NCI-H510A (cell line): Measurements from ENCODE around the gene PCDHGA8.
"Not testable (repeated sequence)": the region's sequence is repeated elsewhere in the genome, so short reads cannot be mapped to it uniquely, and the experiment has no call there.

Experiments
- DNase-seq: peaks from one replicate; lab custom pipeline; 2025; lab: John Stamatoyannopoulos, UW

The PCDHGA8 gene

GRCh38 chr5:141371572-141372475, 20.6 kb upstream of the PCDHGA8 start:
- DNase-seq: no peak

DNA sequence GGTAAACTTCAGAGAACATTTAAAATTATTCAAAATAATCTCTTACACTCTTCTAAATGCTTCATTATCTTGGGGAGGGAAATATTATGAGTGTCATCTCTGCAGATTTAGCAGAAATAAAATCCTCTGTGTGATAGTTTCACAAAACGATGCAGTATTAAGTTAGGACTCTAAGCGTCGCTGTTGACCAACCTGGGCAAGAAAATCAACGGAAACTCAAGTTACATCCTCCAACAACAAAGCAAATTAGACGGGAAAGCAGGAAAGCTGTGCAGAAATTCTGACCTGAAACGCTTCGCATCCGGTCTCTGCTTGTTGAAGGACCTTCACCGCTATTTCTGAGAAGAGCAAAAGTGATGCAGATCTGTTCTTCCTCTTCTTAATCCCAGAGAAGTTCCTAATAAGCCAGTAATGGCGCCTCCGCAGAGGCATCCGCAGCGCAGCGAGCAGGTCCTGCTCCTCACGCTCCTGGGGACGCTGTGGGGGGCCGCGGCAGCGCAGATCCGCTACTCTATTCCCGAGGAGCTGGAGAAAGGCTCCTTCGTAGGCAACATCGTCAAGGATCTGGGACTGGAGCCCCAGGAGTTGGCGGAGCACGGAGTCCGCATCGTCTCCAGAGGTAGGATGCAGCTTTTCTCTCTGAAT, 18.6 kb upstream of the PCDHGA8 start, which contains the start of gene PCDHGA6:
Gene PCDHGA6, plus strand, starts transcription at position 219 of the 645 bp plus-strand sequence. Its CDS starts 193 bp downstream, at position 412.
- no peak for DNase-seq

- DNase-seq: no peak
Observed at GRCh38 chr5:141374627-141375026, 17.8 kb upstream of the PCDHGA8 start.

GRCh38 chr5:141375444-141376155, 16.8 kb upstream of the PCDHGA8 start:
- DNase-seq: not testable (repeated sequence)

DNA sequence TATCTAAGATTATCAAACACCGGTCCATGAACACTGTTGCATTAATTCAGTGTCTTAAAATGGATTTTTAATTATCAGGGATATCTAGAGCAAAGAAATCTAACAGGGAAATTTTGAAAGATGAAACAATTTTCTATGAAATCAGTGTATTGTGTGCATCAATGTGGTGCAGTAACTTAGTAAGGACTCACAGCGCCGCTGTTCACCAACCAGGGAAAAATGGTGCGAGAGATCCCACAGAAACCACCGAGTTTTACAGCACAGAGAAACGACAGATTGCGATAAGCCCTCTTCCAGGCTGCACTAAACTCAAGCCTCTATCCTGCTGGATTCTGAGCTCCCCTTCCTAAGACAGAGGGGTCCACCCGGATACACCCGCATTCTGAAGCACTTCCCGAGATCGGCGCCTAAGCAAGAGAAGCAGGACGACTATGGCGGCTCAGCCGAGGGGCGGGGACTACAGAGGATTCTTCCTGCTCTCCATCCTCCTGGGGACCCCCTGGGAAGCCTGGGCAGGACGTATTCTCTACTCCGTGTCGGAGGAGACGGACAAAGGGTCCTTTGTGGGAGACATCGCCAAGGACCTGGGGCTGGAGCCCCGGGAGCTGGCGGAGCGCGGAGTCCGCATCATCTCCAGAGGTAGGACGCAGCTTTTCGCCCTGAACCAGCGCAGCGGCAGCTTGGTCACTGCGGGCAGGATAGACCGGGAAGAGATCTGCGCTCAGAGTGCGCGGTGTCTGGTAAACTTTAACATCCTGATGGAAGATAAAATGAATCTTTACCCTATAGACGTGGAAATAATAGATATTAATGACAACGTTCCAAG, 9.8 kb upstream of the PCDHGA8 start, which contains the start of gene PCDHGA7:
Gene PCDHGA7, plus strand, starts transcription at position 274 of the 826 bp plus-strand sequence. Its CDS starts 158 bp downstream, at position 432.
- no peak for DNase-seq

- no peak for DNase-seq
Observed at GRCh38 chr5:141383345-141383744, 9.1 kb upstream of the PCDHGA8 start.

GRCh38 chr5:141384471-141385267, 7.8 kb upstream of the PCDHGA8 start:
- no peak for DNase-seq

DNA sequence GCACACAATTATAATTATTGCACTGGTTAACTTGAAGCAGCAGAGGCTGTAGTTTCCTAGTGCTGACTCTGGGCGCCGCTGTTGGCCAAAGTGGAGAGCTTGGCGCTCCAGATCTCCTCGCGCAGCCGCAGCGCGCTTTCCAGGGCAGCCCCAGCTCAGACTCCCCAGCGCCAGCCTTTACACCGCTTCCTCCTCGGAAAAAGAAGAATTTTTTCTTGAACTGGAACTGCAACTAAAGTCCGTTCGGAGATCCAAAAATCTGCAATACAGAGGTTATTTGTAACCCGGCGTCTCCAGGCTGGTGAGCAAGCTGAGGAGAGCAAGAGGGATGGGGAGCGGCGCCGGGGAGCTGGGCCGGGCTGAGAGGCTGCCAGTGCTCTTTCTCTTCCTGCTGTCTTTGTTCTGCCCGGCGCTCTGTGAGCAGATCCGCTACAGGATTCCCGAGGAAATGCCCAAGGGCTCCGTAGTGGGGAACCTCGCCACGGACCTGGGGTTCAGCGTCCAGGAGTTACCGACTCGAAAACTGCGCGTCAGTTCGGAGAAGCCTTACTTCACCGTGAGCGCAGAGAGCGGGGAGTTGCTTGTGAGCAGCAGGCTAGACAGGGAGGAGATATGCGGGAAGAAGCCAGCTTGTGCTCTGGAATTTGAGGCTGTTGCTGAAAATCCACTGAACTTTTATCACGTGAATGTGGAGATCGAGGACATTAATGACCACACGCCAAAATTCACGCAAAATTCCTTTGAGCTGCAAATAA, 4.7 kb upstream of the PCDHGA8 start, which contains the start of gene PCDHGB4:
Gene PCDHGB4, plus strand, starts transcription at position 142 of the 755 bp plus-strand sequence. Its CDS starts 187 bp downstream, at position 329.
- DNase-seq: not testable (repeated sequence)

DNA sequence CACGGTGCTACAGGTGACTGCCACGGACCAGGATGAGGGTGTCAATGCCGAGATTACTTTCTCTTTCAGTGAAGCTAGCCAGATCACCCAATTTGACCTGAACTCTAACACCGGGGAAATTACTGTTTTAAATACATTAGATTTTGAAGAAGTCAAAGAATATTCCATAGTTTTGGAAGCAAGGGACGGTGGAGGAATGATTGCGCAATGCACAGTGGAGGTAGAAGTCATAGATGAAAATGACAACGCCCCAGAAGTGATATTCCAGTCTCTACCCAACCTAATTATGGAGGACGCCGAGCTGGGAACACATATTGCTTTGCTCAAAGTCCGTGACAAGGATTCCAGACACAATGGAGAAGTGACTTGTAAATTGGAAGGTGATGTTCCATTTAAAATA, 3.8 kb upstream of the PCDHGA8 start:
- no peak for DNase-seq

DNA sequence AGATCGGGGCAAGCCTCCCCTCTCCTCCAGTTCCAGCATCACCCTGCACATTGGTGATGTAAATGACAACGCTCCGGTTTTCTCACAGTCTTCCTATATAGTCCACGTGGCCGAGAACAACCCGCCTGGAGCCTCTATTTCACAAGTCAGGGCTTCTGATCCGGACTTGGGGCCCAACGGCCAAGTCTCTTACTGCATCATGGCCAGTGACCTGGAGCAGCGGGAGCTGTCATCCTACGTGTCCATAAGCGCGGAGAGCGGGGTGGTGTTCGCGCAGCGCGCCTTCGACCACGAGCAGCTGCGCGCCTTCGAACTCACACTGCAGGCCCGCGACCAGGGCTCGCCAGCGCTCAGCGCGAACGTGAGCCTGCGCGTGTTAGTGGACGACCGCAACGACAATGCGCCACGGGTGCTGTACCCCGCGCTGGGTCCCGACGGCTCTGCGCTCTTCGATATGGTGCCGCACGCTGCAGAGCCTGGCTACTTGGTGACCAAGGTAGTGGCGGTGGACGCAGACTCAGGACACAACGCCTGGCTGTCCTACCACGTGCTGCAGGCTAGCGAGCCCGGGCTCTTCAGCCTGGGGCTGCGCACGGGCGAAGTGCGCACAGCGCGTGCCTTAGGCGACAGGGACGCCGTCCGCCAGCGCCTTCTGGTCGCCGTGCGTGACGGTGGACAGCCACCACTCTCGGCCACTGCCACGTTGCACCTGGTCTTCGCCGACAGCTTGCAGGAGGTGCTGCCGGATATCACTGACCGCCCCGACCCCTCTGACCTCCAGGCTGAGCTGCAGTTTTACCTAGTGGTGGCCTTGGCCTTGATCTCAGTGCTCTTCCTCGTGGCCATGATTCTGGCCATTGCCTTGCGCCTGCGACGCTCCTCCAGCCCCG, 3.0 kb upstream of the PCDHGA8 start:
- no peak for DNase-seq

DNA sequence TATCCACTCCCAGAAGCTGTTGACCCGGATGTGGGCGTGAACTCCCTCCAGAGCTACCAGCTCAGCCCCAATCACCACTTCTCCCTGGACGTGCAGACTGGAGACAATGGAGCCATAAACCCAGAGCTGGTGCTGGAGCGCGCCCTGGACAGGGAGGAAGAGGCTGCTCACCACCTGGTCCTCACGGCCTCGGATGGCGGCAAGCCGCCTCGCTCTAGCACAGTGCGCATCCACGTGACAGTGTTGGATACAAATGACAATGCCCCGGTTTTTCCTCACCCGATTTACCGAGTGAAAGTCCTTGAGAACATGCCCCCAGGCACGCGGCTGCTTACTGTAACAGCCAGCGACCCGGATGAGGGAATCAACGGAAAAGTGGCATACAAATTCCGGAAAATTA, 834 bp downstream of the PCDHGA8 start:
- DNase-seq: no peak

DNA sequence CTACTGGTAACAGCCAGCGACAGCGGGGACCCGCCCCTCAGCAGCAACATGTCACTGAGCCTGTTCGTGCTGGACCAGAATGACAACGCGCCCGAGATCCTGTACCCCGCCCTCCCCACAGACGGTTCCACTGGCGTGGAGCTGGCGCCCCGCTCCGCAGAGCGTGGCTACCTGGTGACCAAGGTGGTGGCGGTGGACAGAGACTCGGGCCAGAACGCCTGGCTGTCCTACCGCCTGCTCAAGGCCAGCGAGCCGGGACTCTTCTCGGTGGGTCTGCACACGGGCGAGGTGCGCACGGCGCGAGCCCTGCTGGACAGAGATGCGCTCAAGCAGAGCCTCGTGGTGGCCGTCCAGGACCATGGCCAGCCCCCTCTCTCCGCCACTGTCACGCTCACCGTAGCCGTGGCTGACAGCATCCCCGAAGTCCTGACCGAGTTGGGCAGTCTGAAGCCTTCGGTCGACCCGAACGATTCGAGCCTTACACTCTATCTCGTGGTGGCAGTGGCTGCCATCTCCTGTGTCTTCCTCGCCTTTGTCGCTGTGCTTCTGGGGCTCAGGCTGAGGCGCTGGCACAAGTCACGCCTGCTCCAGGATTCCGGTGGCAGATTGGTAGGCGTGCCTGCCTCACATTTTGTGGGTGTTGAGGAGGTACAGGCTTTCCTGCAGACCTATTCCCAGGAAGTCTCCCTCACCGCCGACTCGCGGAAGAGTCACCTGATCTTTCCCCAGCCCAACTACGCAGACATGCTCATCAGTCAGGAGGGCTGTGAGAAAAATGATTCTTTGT, 2.2 kb downstream of the PCDHGA8 start:
- DNase-seq: not testable (repeated sequence)

- not testable (repeated sequence) for DNase-seq
Observed at GRCh38 chr5:141397756-141398551, 5.5 kb downstream of the PCDHGA8 start, which contains the start of gene PCDHGB5. PCDHGB5 (plus strand) TSS chr5:141397947; CDS start chr5:141398128, 181 bp downstream.

DNA sequence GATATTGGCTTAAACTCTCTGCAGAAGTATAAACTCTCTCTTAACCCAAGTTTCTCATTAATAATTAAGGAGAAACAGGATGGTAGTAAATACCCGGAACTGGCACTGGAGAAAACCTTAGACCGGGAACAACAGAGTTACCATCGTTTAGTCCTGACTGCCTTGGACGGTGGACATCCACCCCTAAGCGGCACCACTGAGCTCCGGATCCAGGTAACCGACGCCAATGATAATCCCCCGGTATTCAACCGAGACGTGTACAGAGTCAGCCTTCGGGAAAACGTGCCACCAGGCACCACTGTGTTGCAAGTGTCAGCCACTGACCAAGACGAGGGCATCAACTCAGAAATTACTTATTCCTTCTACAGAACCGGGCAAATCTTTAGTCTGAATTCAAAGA, 6.2 kb downstream of the PCDHGA8 start:
- no peak for DNase-seq

- DNase-seq: no peak
Observed at GRCh38 chr5:141399555-141400258, 7.3 kb downstream of the PCDHGA8 start.

DNA sequence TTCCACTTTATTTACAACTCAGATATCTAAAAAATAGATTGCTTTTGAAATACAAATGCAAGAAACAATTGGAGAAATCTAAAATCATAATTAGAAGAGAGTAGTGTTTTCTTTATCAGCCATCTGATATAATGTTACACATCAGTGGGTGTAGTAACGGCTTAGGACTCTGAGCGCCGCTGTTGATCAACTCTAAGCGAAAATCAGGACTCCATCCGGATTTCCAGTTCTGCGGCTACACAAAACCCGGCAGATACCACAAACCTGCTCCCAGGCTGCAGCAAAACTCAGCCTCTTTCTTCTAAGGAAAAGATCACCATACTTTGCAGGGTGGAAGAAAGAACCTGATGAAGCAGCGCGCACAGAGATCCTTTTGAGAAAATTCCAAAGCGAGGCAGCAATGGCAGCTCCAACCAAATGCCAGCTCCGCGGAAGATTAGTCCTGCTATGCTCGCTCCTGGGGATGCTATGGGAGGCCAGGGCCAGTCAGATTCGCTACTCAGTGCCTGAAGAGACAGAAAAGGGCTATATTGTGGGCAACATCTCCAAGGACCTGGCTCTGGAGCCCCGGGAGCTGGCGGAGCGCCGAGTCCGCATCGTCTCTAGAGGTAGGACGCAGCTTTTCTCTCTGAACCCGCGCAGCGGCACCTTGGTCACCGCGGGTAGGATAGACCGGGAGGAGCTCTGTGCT, 10.3 kb downstream of the PCDHGA8 start, which contains the start of gene PCDHGA9:
Gene PCDHGA9, plus strand, starts transcription at position 226 of the 691 bp plus-strand sequence. Its CDS starts 175 bp downstream, at position 401.
- DNase-seq: no peak
